Activated naive CD8-positive, alpha-beta T cell treated with anti-CD3 and anti-CD28 coated beads, Interleukin-2, amount 10 ng/mL, durations not matched to agents 7 days and 5 days (primary cell): Measurements from ENCODE around the gene PLRG1. TPM values are rescaled to one million over a fixed set of nuclear protein-coding genes. Genes with fewer than 3 reads are reported as not detected.

Source experiments
- ATAC-seq: fragments of 150-1000 bp; cut with Tn5 transposase; one replicate; pipeline ENCODE4 v1.10.0; 2021; ENCODE audit warnings: low read depth, moderate library complexity
- POLR2A ChIA-PET: fragments of 350-600 bp; sonication (Branson Sonifier 250); formaldehyde crosslinking; loops from one replicate; lab custom pipeline; 2021; ENCODE audit warnings: antibody characterized with exemption; lab: Charles Lee
- DNase-seq: peaks from one replicate; pipeline ENCODE4 v3.0.0; 2021
- H3K27ac Mint-ChIP-seq: one replicate; pipeline ENCODE4 v1.8.0; 2022; ENCODE audit warnings: mild to moderate bottlenecking, mixed read lengths
- H3K27me3 Mint-ChIP-seq: one replicate; pipeline ENCODE4 v1.8.0; 2022; ENCODE audit warnings: mild to moderate bottlenecking, moderate library complexity, mixed read lengths
- H3K36me3 Mint-ChIP-seq: one replicate; pipeline ENCODE4 v1.8.0; 2021; ENCODE audit warnings: mild to moderate bottlenecking, mixed read lengths
- H3K4me1 Mint-ChIP-seq: one replicate; pipeline ENCODE4 v1.8.0; 2021; ENCODE audit warnings: mixed read lengths
- H3K4me3 Mint-ChIP-seq: one replicate; pipeline ENCODE4 v1.8.0; 2022; ENCODE audit warnings: mild to moderate bottlenecking, moderate library complexity, mixed read lengths
- H3K9me3 Mint-ChIP-seq: one replicate; pipeline ENCODE4 v1.8.0; 2021; ENCODE audit warnings: mixed read lengths
- total RNA-seq, 2 experiments: library from RNA; stranded (reverse); gene quantifications; one replicate each; pipeline ENCODE4 v1.2.3, GENCODE V29; 2021

PLRG1 gene
- total RNA-seq, 2 experiments from 2014 or later: 74.4 to 80.8 TPM

- no peaks in the 10 kb centered on the region for H3K4me1 Mint-ChIP-seq
- no peak for DNase-seq
- no peaks in the 10 kb centered on the region for H3K36me3 Mint-ChIP-seq
- H3K27ac Mint-ChIP-seq: no peak overlapping the region
- no peak for ATAC-seq
- no peak overlapping the region for H3K4me3 Mint-ChIP-seq
- POLR2A ChIA-PET: no interaction called here
- no peaks in the 10 kb centered on the region for H3K9me3 Mint-ChIP-seq
- H3K27me3 Mint-ChIP-seq: peaks cover 15% of the 10 kb centered on the region
Observed at GRCh38 chr4:154585369-154586018, 35.3 kb upstream of the PLRG1 start.

DNA sequence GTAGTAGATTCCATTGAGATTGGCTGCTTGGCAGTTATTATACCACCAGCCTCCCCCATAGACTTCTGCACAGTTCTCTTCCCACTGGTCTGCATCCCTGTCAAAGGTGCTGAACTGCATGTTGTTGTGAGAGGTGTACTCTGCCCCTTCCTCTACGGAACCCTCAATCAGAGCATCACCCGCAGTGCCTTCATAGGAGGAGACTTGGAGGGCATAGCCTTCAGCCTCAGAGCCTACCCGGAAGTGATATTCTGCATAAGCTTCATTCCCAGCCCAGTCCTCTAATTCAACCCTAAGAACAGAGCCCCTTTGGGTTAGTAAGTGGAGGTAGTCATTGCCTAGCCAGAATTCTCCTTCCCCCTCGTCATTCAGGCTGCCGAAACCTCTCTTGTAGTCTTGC is 34.1 kb upstream of the PLRG1 start:
- Mint-ChIP-seq H3K9me3 (no peaks in the 10 kb centered on the region), H3K27ac (no peak overlapping the region), H3K36me3 (no peaks in the 10 kb centered on the region), H3K27me3 (peaks cover 16% of the 10 kb centered on the region), H3K4me1 (no peaks in the 10 kb centered on the region), H3K4me3 (no peak overlapping the region)
- no peak for ATAC-seq
- no peak for DNase-seq
- POLR2A ChIA-PET: no interaction called here

DNA sequence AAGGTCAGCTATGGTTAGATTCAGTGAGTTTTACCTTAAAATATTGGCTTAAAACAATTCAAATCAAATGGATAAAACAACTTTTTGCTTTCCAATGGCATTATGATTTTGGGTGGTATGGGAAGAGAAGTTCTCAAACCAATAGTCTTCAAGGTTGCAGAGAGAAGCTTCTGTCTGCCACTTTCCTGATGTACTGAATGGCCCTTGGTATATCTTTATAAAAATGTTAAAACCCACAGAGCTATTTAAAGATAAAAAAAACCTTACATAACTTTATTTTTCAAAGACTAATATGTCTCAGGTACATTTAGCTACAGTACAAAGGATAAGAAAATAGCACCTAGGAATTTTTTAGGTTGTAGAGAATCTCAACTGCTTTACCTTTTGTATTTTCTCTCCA is 33.5 kb upstream of the PLRG1 start:
- POLR2A ChIA-PET: no interaction called here
- Mint-ChIP-seq H3K27ac (no peak overlapping the region), H3K4me3 (no peak overlapping the region), H3K27me3 (peaks cover 18% of the 10 kb centered on the region), H3K9me3 (no peaks in the 10 kb centered on the region), H3K4me1 (no peaks in the 10 kb centered on the region), H3K36me3 (no peaks in the 10 kb centered on the region)
- DNase-seq (no peak), ATAC-seq (no peak)

DNA sequence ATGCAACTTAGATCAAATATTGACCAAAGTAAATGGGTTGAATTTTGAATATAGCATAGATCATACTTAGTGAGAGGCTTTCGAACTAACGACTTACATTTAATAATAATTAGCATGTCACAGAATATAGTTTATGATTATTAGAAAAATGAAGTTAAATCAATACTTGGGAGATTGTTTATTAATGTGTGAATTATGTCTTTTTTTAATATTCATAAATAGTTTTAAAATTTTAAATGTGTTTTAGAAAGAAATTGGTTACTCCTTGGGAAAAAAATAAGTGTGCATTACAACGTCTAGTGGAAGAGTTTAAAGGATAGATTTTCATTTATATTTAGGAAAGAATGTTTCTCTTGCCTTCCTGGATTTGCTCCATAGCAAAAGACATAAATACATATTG is 33.0 kb upstream of the PLRG1 start:
- POLR2A ChIA-PET: no interaction called here
- ATAC-seq: no peak
- no peaks in the 10 kb centered on the region for H3K9me3 Mint-ChIP-seq

GRCh38 chr4:154582723-154583122 is 32.5 kb upstream of the PLRG1 start:
- peaks cover 16% of the 10 kb centered on the region for H3K27me3 Mint-ChIP-seq
- POLR2A ChIA-PET: no interaction called here
- H3K9me3 Mint-ChIP-seq: no peaks in the 10 kb centered on the region
- DNase-seq (no peak), ATAC-seq (no peak)
- no peak overlapping the region for H3K4me3 Mint-ChIP-seq
- H3K27ac Mint-ChIP-seq: no peak overlapping the region
- H3K36me3 Mint-ChIP-seq: no peaks in the 10 kb centered on the region
- H3K4me1 Mint-ChIP-seq: no peaks in the 10 kb centered on the region

More for the DNA sequence above, 33.0 kb upstream of the PLRG1 start:
- Mint-ChIP-seq H3K27ac (no peak overlapping the region), H3K4me1 (no peaks in the 10 kb centered on the region), H3K36me3 (no peaks in the 10 kb centered on the region), H3K27me3 (peaks cover 16% of the 10 kb centered on the region), H3K4me3 (no peak overlapping the region)
- DNase-seq: no peak

DNA sequence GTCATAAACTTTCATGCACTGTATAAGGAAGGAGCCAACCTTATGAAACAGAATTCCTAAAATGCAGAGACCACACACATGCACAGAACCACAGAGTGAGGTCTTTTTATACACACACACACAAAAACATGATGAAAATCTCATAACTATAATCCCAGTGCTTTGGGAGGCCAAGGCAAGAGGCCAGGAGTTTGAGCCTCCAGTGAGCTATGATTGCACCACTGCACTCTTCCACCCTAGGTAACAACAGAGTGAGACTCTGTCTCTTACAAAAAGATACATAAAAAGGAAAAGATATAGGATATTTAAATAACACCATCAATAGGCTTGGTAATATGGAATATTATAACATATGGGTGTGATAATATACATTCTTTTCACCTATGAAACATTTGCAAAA is 29.7 kb upstream of the PLRG1 start:
- peaks cover 15% of the 10 kb centered on the region for H3K27me3 Mint-ChIP-seq
- H3K4me3 Mint-ChIP-seq: no peak overlapping the region
- ATAC-seq: no peak
- no peak overlapping the region for H3K27ac Mint-ChIP-seq
- no peaks in the 10 kb centered on the region for H3K4me1 Mint-ChIP-seq
- POLR2A ChIA-PET: no interaction called here
- no peaks in the 10 kb centered on the region for H3K36me3 Mint-ChIP-seq
- no peaks in the 10 kb centered on the region for H3K9me3 Mint-ChIP-seq
- DNase-seq: no peak

GRCh38 chr4:154578919-154579318 is 28.7 kb upstream of the PLRG1 start:
- Mint-ChIP-seq H3K4me3 (no peak overlapping the region), H3K27ac (no peak overlapping the region), H3K9me3 (no peaks in the 10 kb centered on the region), H3K27me3 (peaks cover 15% of the 10 kb centered on the region), H3K4me1 (no peaks in the 10 kb centered on the region), H3K36me3 (no peaks in the 10 kb centered on the region)
- POLR2A ChIA-PET: no interaction called here
- no peak for DNase-seq
- no peak for ATAC-seq

GRCh38 chr4:154577324-154577723 is 27.1 kb upstream of the PLRG1 start:
- ATAC-seq: no peak
- no peaks in the 10 kb centered on the region for H3K4me1 Mint-ChIP-seq

GRCh38 chr4:154574311-154574710 is 24.1 kb upstream of the PLRG1 start:
- no peaks in the 10 kb centered on the region for H3K36me3 Mint-ChIP-seq
- POLR2A ChIA-PET: no interaction called here
- no peak for DNase-seq
- ATAC-seq: no peak
- no peaks in the 10 kb centered on the region for H3K9me3 Mint-ChIP-seq
- no peak overlapping the region for H3K27ac Mint-ChIP-seq
- no peaks in the 10 kb centered on the region for H3K4me1 Mint-ChIP-seq
- H3K4me3 Mint-ChIP-seq: no peak overlapping the region
- H3K27me3 Mint-ChIP-seq: peaks cover 11% of the 10 kb centered on the region

More at GRCh38 chr4:154577324-154577723, 27.1 kb upstream of the PLRG1 start:
- DNase-seq: no peak
- Mint-ChIP-seq H3K4me3 (no peak overlapping the region), H3K36me3 (no peaks in the 10 kb centered on the region), H3K9me3 (no peaks in the 10 kb centered on the region), H3K27ac (no peak overlapping the region), H3K27me3 (peaks cover 12% of the 10 kb centered on the region)
- POLR2A ChIA-PET: no interaction called here

DNA sequence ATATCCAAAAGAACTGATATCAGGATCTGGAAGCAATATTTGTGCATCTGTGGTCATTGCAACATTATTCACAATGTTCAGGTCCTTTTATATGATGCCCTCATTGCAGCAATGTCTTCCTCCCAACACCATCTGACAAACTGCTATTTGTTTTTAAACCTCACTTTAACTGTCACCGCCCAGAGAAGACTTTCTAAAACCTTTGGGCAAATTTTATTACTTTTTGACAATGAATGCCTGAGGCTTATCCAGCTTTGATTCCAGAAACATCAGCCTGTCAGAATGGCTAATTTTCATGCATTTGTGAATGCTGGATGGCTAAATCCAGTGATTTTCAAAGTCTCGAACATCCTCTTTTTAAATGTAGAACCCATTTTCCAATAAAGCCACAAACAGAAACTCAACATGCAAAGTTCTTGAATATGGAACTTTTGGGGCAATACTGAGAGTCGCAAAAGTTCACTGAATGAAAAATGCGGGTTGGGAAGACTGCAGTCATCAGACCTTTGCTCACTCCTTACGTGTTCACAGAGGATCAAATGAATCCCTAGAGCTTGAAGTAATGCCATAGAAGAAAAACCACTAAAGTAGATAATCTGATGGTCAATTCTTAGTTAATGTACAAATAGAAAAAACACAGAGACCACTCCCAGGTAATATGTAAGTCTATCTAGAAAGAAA is 23.1 kb upstream of the PLRG1 start:
- ATAC-seq (no peak), DNase-seq (no peak)
- H3K27me3 Mint-ChIP-seq: peaks cover 7% of the 10 kb centered on the region
- H3K36me3 Mint-ChIP-seq: no peaks in the 10 kb centered on the region
- no peaks in the 10 kb centered on the region for H3K4me1 Mint-ChIP-seq
- no peaks in the 10 kb centered on the region for H3K9me3 Mint-ChIP-seq
- POLR2A ChIA-PET: no interaction called here
- H3K4me3 Mint-ChIP-seq: no peak overlapping the region
- no peak overlapping the region for H3K27ac Mint-ChIP-seq

DNA sequence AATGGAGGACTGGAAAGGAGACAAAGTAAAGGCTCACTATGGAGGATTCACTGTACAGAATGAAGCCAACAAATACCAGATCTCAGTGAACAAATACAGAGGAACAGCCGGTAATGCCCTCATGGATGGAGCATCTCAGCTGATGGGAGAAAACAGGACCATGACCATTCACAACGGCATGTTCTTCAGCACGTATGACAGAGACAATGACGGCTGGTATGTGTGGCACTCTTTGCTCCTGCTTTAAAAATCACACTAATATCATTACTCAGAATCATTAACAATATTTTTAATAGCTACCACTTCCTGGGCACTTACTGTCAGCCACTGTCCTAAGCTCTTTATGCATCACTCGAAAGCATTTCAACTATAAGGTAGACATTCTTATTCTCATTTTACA is 19.4 kb upstream of the PLRG1 start:
- H3K4me3 Mint-ChIP-seq: no peak overlapping the region
- no peaks in the 10 kb centered on the region for H3K36me3 Mint-ChIP-seq
- no peak overlapping the region for H3K27ac Mint-ChIP-seq
- POLR2A ChIA-PET: no interaction called here
- ATAC-seq (no peak), DNase-seq (no peak)
- peaks cover 2% of the 10 kb centered on the region for H3K27me3 Mint-ChIP-seq
- no peaks in the 10 kb centered on the region for H3K4me1 Mint-ChIP-seq
- H3K9me3 Mint-ChIP-seq: no peaks in the 10 kb centered on the region

DNA sequence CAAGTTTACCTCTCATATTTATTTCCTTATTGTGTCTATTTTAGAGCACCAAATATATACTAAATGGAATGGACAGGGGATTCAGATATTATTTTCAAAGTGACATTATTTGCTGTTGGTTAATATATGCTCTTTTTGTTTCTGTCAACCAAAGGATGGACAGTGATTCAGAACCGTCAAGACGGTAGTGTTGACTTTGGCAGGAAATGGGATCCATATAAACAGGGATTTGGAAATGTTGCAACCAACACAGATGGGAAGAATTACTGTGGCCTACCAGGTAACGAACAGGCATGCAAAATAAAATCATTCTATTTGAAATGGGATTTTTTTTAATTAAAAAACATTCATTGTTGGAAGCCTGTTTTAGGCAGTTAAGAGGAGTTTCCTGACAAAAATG is 18.8 kb upstream of the PLRG1 start:
- no peak for ATAC-seq
- H3K4me1 Mint-ChIP-seq: no peaks in the 10 kb centered on the region

GRCh38 chr4:154566639-154567204 is 16.5 kb upstream of the PLRG1 start:
- Mint-ChIP-seq H3K27me3 (peaks cover 7% of the 10 kb centered on the region), H3K9me3 (no peaks in the 10 kb centered on the region), H3K4me3 (no peak overlapping the region), H3K27ac (no peak overlapping the region), H3K36me3 (no peaks in the 10 kb centered on the region), H3K4me1 (no peaks in the 10 kb centered on the region)
- POLR2A ChIA-PET: no interaction called here
- ATAC-seq: no peak
- DNase-seq: no peak

More for the DNA sequence above, 18.8 kb upstream of the PLRG1 start:
- H3K36me3 Mint-ChIP-seq: no peaks in the 10 kb centered on the region
- H3K27ac Mint-ChIP-seq: no peak overlapping the region
- H3K9me3 Mint-ChIP-seq: no peaks in the 10 kb centered on the region
- no peak for DNase-seq
- POLR2A ChIA-PET: no interaction called here
- no peak overlapping the region for H3K4me3 Mint-ChIP-seq
- H3K27me3 Mint-ChIP-seq: peaks cover 2% of the 10 kb centered on the region

GRCh38 chr4:154565704-154566103 is 15.5 kb upstream of the PLRG1 start:
- Mint-ChIP-seq H3K4me1 (no peaks in the 10 kb centered on the region), H3K27ac (no peak overlapping the region), H3K36me3 (no peaks in the 10 kb centered on the region), H3K9me3 (no peaks in the 10 kb centered on the region), H3K27me3 (peaks cover 5% of the 10 kb centered on the region), H3K4me3 (no peak overlapping the region)
- ATAC-seq (no peak), DNase-seq (no peak)
- POLR2A ChIA-PET: no interaction called here
